Stimulated activated CD4-positive, alpha-beta T cell treated with anti-CD3 and anti-CD28 coated beads, Interleukin-4, amount 100 ng/mL, for 24 hours (primary cell): ENCODE measurements around the gene ACTA1.
"Not testable (repeated sequence)": the region's sequence is repeated elsewhere in the genome, so short reads cannot be mapped to it uniquely, and the experiment has no call there.

Experiments
- DNase-seq: peaks from one replicate; pipeline ENCODE4 v3.0.0-alpha.2; 2020

ACTA1 gene

GRCh38 chr1:229407206-229408026, 26.5 kb downstream of the ACTA1 start:
- no peak for DNase-seq

GRCh38 chr1:229406798-229407197, 27.1 kb downstream of the ACTA1 start:
- DNase-seq = no peak

- DNase-seq = no peak
Observed at GRCh38 chr1:229403573-229403972, 30.3 kb downstream of the ACTA1 start.

- DNase-seq = no peak
Observed at GRCh38 chr1:229402993-229403392, 30.9 kb downstream of the ACTA1 start.

- not testable (repeated sequence) for DNase-seq
Observed at GRCh38 chr1:229402329-229402728, 31.6 kb downstream of the ACTA1 start.

GRCh38 chr1:229397762-229398161, 36.1 kb downstream of the ACTA1 start:
- no peak for DNase-seq

GRCh38 chr1:229396585-229397206, 37.2 kb downstream of the ACTA1 start:
- no peak for DNase-seq

GRCh38 chr1:229394517-229394916, 39.4 kb downstream of the ACTA1 start:
- DNase-seq = not testable (repeated sequence)

- no peak for DNase-seq
Observed at GRCh38 chr1:229392936-229393335, 41.0 kb downstream of the ACTA1 start.

- no peak for DNase-seq
Observed at GRCh38 chr1:229390130-229390529, 43.8 kb downstream of the ACTA1 start.

- no peak for DNase-seq
Observed at GRCh38 chr1:229388897-229389580, 44.9 kb downstream of the ACTA1 start.

- DNase-seq = no peak
Observed at GRCh38 chr1:229385853-229386456, 47.9 kb downstream of the ACTA1 start.

GRCh38 chr1:229384822-229385221, 49.1 kb downstream of the ACTA1 start:
- no peak for DNase-seq

GRCh38 chr1:229383961-229384360, 49.9 kb downstream of the ACTA1 start:
- DNase-seq = no peak

GRCh38 chr1:229383188-229383587, 50.7 kb downstream of the ACTA1 start:
- no peak for DNase-seq
